Mesothelial cell of epicardium (in vitro differentiated cells): ENCODE measurements around the gene EIF3F. TPM values are rescaled to one million over a fixed set of nuclear protein-coding genes. Genes with fewer than 3 reads are reported as not detected.
A peak's percentile ranks its signal among the peaks of the same experiment; 100 is the strongest.

ENCODE experiments used
- DNase-seq, 2 experiments: peaks; one replicate each; pipeline ENCODE4 v3.0.0; 2021; ENCODE audit warnings: low spot score in 2 of 2; ENCODE audit not compliant: unreplicated experiment in 2 of 2
- H3K27ac Mint-ChIP-seq: 2 replicates; pipeline ENCODE4 v1.8.0; 2021; ENCODE audit warnings: mixed read lengths
- H3K27me3 Mint-ChIP-seq: 2 replicates; pipeline ENCODE4 v1.8.0; 2021; ENCODE audit warnings: low read depth, mixed read lengths
- H3K36me3 Mint-ChIP-seq: 2 replicates; pipeline ENCODE4 v1.8.0; 2021; ENCODE audit warnings: mixed read lengths
- H3K4me1 Mint-ChIP-seq: 2 replicates; pipeline ENCODE4 v1.8.0; 2021; ENCODE audit warnings: mixed read lengths
- H3K4me3 Mint-ChIP-seq: 2 replicates; pipeline ENCODE4 v1.8.0; 2021; ENCODE audit warnings: mild to moderate bottlenecking, moderate library complexity, mixed read lengths
- H3K9me3 Mint-ChIP-seq: 2 replicates; pipeline ENCODE4 v1.8.0; 2021; ENCODE audit warnings: mixed read lengths
- total RNA-seq: library from RNA; stranded (reverse); gene quantifications from 3 replicates; pipeline ENCODE4 v1.2.1, GENCODE V29; 2021
- TF ChIP-seq, protein P1 (sequence below): fragments of 200-600 bp; sonication (generic); IDR thresholded peaks from one replicate; pipeline ENCODE4 v1.5.0; 2021; ENCODE audit warnings: antibody characterized with exemption; ENCODE audit not compliant: unreplicated experiment

The EIF3F gene
- total RNA-seq, 1 donor from 2014 or later: 357 TPM

DNA sequence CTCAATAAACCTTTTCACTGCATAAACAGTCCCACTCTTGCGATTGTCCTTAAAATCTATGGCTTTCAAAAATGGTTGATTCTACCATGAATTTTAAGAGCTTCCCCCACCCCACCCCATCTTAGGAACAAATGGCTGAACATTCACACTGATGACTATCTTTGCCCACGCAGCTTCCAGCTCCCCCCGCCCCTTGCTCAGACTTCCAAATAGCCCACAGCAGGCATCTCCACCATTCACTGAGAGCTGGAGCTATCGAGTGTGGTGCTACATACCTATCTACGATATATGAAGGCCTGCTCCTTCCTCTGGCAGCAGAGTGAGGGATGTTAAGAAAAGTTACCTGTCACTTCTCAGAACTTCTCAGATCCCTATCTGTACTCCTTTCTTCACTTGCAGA, 26.7 kb downstream of the EIF3F start:
- TF ChIP-seq, protein P1, sequence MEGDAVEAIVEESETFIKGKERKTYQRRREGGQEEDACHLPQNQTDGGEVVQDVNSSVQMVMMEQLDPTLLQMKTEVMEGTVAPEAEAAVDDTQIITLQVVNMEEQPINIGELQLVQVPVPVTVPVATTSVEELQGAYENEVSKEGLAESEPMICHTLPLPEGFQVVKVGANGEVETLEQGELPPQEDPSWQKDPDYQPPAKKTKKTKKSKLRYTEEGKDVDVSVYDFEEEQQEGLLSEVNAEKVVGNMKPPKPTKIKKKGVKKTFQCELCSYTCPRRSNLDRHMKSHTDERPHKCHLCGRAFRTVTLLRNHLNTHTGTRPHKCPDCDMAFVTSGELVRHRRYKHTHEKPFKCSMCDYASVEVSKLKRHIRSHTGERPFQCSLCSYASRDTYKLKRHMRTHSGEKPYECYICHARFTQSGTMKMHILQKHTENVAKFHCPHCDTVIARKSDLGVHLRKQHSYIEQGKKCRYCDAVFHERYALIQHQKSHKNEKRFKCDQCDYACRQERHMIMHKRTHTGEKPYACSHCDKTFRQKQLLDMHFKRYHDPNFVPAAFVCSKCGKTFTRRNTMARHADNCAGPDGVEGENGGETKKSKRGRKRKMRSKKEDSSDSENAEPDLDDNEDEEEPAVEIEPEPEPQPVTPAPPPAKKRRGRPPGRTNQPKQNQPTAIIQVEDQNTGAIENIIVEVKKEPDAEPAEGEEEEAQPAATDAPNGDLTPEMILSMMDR: no peak
- Mint-ChIP-seq H3K27ac (no peak overlapping the region), H3K27me3 (peaks cover 70% of the 10 kb centered on the region), H3K36me3 (no peaks in the 10 kb centered on the region), H3K9me3 (no peaks in the 10 kb centered on the region), H3K4me1 (peaks cover 6% of the 10 kb centered on the region), H3K4me3 (no peak overlapping the region)
- peak in 1 of 2 experiments; percentile 26 for DNase-seq

DNA sequence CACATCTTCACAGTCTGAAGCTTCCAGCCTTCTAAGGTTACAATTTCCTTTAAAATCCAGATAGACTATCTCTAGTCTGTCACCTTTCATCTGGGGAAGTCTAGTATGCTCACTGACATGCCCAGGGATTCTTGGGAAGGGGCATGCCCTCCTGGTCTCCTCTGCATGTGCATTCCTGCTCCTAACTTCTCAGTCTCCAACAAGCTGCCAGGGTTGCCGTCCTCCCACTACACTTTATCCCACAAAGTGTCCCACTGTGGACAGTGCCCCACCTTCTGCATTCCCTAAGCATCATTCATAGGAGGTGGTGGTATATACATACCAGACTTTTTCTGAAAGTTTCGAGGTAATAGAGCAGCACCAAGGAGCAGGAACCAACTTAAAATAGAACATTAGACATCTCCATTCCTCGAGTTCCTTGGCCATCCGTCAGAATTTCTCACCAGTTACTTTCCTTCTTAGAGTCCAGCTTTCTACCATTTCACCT, 28.7 kb downstream of the EIF3F start:
- TF ChIP-seq, protein P1: no peak
- Mint-ChIP-seq H3K36me3 (no peaks in the 10 kb centered on the region), H3K27me3 (peaks cover 76% of the 10 kb centered on the region), H3K9me3 (no peaks in the 10 kb centered on the region), H3K4me3 (no peak overlapping the region), H3K4me1 (peaks cover 13% of the 10 kb centered on the region), H3K27ac (no peak overlapping the region)
- peak in 1 of 2 experiments; percentile 26 for DNase-seq

DNA sequence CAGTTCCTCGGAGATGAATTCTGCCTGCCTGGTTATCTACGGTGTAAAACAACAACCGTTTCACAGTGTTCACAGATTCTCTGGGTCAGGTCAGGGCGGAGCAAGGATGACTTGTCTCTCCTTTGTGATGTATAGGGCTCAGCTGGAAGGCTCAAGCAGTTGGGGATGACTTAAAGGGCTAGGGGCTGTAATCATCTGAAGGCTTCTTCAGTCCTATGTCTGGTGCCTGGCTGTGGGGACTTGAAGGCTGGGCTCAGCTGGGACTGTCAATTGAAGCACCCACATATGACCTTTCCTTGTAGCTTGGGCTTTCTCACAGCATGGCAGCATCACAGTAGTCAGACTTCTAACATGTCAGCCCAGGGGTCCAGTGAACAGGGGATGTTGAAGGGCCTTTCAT, 29.3 kb downstream of the EIF3F start:
- DNase-seq: no peak
- Mint-ChIP-seq H3K4me1 (peaks cover 13% of the 10 kb centered on the region), H3K36me3 (no peaks in the 10 kb centered on the region), H3K27ac (no peak overlapping the region), H3K4me3 (no peak overlapping the region), H3K27me3 (peaks cover 77% of the 10 kb centered on the region), H3K9me3 (no peaks in the 10 kb centered on the region)
- TF ChIP-seq, protein P1: no peak

DNA sequence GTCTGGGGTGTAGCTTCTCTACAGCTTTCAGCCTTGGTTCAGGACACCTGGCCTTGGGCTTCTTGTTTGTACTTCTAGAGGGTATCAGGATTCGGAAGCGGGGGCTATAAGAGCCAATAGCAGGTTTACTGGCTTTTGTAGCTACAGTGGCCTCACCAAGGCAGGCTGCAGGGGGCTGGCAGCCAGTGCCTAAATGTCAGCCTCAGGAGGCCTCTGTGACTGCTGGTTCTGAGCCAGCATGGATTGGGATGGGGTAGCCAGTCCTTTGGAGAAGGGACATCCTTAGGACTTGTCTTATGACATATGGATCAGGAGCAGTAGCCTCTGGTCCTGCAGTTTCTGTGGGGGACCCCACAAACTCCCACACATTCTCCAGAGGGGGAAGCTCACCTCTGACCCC, 29.9 kb downstream of the EIF3F start:
- TF ChIP-seq, protein P1: no peak
- Mint-ChIP-seq H3K27ac (no peak overlapping the region), H3K4me1 (peaks cover 13% of the 10 kb centered on the region), H3K4me3 (no peak overlapping the region), H3K9me3 (no peaks in the 10 kb centered on the region), H3K27me3 (peaks cover 76% of the 10 kb centered on the region), H3K36me3 (no peaks in the 10 kb centered on the region)
- peak in 1 of 2 experiments; percentile 21 for DNase-seq

DNA sequence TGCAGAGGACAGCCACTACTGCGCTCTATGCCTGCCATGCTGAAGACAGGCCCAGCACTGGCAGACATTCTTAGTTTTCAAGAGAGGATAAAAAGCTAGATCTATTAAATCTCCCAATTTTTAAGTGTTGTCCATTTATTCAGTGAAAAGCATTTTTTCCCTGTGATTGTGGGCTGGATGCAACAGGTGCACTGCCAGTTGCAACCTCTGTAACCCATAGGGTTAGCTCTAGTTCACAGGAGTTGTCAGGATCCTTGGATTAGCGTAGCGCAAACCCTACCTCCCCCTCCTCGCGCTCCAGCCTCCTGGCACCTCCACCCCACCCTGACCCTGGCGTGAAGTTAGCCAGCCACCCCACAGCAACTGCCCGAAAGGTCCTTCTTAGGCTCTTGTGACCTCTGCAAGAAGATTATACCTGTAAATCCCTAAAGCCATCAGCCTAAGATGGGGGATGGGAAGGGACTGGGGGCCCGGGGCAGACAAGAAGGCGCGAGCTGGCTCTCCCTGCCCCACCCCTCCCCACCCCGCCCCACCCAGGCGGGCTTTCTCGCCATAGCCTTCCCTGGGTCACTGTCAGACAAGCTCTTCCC, 30.9 kb downstream of the EIF3F start:
- Mint-ChIP-seq H3K27me3 (peaks cover 76% of the 10 kb centered on the region), H3K36me3 (no peaks in the 10 kb centered on the region), H3K4me1 (peaks cover 13% of the 10 kb centered on the region), H3K4me3 (peak overlapping the region; percentile 65), H3K27ac (no peak overlapping the region), H3K9me3 (no peaks in the 10 kb centered on the region)
- DNase-seq: peak in 1 of 2 experiments; percentile 33
- TF ChIP-seq, protein P1: no peak
